ENCODE results near the gene HES7. TPM values are rescaled to one million over a fixed set of nuclear protein-coding genes. Genes with fewer than 3 reads are reported as not detected.
"Not testable (repeated sequence)": the region's sequence is repeated elsewhere in the genome, so short reads cannot be mapped to it uniquely, and the experiment has no call there.

HES7 gene
- 9.0 and 9.4 TPM in 2 replicates for total RNA-seq (2014; rRNA removed; shearing (Covaris generic))
- polyA plus RNA-seq (2014; cell fraction: nucleus; rRNA removed) = 13.3 and 23.4 TPM in 2 replicates

DNA sequence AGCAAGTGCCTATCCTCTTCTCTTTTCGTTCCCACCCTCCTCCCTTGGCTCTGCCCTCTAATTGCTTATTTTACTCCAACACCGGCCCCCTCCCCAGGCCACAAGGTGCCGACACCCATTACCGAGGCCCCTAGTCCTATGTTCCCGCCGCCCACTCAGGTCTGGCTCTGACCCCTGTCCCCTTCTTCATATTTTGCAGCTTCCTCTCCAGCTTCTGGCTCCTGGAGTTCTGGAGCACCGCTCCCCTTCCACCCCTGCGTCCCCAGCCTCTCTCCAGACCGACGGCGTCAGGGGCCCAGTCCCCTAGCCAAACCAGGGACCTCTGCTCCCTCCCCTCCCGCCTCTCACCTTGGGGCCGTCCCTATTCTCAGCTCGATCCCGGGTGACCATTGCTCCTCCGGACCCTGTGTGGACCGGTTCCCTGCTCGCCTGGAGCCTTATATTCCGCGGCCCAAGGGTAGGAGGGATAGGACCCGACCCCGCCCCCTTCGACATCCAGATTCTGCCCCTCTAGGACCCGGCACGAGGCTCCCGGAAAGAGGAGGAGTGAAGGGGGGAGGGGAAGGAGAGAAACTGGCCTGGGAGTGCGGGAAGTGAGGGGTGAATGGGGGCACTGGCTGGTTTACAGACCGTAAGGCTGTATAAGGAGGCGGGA is at the start of gene HES7:
HES7 (minus strand) TSS at position 412 of the 655 bp plus-strand sequence; CDS start at position 390, 22 bp downstream.
- peak; percentile 73 for DNase-seq (ENCODE audit: extremely low read depth, low read depth)

- peak; percentile 99 for DNase-seq (ENCODE audit: extremely low read depth, low read depth)
Observed at GRCh38 chr17:8173056-8173870, 49.4 kb upstream of the HES7 start.

DNA sequence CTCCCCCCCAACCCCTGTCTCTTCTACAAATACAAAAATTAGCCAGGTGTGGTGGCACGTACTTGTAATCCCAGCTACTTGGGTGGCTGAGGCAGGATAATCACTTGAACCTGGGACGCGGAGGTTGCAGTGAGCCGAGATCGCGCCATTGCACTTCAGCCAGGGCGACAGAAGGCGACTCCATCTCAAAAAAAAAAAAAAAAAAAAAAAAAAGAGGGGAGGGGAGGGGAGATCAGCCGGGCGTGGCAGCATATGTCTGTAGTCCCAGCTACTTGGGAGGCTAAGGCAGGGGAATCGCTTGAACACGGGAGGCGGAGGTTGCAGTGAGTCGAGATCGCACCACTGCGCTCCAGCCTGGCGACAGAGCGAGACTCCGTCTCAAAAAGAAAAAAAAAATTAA is 46.3 kb upstream of the HES7 start:
- not testable (repeated sequence) for DNase-seq (ENCODE audit: extremely low read depth, low read depth)

DNA sequence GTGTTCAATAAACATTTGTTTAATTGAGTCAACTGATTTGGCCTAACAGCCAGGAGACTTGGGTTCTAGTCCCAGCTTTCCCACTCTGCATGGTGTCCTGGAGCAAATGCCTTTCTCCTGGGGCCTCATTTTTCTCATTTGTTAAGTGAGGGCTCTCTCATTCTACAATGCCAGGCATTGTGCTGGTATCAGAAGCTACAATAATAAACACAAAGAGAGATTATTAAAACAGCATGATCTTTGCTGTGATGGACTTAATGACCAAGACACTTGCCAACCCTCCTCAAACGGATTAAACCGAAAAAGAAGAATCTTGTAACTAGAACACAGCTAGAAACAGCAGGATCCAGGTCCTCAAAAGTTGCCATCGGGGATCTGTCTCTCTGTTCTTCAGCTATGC is 43.6 kb upstream of the HES7 start:
- DNase-seq (ENCODE audit: extremely low read depth, low read depth) = no peak

DNA sequence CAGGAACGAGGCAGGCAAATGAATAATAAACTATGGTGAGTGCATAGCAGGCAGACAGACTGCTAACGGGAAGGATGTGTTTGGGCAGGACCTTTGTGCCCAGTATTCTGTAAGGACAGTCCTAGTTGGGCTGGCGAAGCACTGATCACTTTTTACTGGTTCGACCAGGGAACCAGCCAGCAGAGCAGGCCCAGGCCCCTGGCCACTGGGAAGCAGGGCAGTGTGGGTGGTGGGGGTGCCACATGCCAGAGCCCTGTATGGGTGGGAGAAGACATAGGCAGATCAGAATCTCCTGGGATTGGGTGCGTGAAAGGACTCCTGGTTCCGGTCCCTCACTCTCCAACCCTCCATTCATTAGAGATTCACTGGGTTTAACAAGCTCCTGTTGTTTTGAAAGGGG is 42.8 kb upstream of the HES7 start:
- no peak for DNase-seq (ENCODE audit: extremely low read depth, low read depth)

GRCh38 chr17:8164815-8165131 is 40.9 kb upstream of the HES7 start:
- DNase-seq (ENCODE audit: extremely low read depth, low read depth) = no peak

DNA sequence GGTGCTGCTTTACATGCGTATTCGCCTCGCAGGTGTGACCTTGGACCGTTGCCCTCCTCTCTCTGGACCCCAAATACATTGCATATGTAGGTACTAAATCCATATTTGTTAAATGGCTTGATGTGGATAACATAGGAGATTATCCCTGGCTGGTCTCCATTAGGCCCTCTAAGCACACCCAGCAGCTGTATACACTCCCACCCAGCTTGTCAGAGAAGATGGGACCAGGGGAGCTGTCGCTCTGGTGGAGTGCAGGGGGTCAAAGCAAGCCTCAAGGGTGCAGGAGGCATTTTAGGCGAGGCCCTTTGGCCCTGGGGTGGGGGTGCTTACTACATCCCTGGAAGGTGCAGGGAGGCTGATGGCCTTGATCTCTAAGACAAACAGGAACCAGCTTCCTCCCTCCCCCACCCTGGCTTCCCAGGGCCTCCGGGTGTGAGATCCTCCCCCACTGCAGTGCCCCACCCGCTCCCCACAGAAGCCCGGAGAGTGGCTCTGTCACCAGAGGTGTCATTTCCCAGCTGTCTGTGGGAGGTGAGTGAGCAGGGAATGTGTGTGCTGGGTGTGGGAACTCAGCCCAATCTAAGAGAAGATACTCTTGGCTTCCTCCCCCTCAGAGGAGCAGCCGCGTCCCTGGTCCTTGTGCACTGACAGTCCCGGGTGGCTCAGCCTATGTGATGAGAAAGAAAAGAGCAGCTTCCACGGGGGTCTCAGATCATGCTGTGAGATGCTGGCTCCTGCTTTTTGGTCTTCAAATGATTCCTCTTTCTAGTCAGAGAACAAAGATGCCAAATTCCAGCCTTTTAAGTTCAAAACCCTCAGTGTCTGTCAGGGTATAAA is 40.3 kb upstream of the HES7 start:
- no peak for DNase-seq (ENCODE audit: extremely low read depth, low read depth)

DNA sequence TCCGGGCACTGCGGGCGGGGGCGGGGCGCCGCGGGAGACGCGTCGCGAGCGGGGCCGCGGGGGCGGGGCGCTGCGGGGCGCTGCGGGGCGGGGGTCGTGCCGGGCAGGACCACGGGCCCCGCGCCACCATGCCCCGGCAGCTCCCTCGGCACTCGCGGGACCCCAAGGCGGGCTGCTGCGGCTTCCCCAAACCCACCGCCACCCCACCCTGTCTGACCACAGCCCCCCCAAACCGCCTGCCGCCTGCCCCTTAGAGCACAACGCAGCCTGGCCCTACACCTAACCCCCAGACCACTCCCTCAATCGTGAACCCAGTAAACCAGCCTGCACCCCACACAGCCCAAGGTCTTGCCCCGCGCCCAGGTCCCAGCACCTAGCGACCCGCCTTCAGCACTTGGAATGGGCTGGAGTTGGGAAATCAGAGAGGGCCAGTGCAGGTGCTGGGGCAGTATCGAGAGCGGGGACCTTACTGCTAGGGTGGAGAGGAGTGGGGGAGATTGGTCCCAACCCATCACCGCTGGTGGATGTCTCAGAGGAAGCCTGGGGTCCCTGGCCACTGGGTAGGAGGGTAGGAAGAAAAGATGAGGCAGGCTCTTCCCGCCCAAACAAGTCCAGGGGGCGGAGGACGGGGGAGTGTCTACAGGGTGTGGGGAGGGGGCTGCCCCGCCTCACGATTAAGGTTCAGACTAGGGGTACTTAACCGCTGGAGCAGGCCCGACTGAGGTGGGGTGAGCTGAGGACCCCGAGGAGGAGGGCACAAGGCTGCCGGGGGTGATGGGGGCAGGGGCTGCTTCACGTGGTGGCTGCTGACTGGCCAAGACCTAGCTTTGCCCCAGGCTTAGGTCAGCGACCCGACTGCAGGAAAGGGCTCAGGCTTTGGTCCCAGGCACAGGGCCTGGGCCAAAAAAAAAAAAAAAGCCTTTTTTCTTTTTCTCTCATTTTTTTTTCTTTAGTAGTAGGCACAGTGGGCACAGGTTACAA is 39.4 kb upstream of the HES7 start:
- DNase-seq (ENCODE audit: extremely low read depth, low read depth) = no peak

DNA sequence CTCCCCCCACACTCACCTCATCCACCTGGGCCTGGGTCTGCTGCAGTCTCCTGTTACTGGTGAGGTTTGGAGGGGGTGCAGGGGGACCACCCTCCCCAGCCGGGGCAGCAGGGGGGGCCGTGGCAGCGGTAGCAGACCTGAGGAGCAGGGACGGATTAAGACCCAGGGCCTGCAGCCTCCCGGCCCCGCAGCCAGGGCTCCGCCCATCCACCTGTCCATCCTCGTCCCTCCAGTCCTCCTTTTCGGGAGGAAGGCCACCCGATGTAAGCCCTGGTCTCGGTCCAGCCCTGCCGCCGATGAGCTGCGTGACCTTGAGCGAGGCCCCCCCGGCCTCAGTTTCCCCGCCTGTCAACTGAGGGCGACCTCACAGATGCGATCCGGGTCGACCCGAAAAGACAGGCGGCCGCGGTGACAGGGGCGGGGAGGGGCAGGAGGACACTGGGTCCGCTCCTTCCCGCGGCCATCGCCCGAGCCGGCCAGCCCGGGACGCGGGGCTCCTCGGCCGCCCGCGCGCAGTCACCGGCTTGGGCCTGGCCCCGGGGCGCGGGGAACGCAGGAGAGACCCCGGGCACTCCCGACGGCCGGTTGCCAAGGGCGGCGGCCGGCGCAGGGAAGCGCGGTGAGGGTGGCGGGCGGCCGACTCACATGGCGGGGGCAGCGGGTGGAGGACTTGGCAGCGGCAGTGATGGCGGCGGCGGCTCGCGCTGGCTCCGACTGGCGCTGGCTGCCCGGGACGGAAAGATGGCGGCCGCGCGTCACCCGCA is 38.5 kb upstream of the HES7 start, which contains the start of gene VAMP2:
VAMP2 (minus strand) TSS at position 716 of the 764 bp plus-strand sequence; CDS start at position 647, 69 bp downstream.
- peak; percentile 63 for DNase-seq (ENCODE audit: extremely low read depth, low read depth)

- DNase-seq (ENCODE audit: extremely low read depth, low read depth) = no peak
Observed at GRCh38 chr17:8161289-8162232, 37.7 kb upstream of the HES7 start.

GRCh38 chr17:8160741-8161221 is 36.9 kb upstream of the HES7 start:
- DNase-seq (ENCODE audit: extremely low read depth, low read depth) = no peak

DNA sequence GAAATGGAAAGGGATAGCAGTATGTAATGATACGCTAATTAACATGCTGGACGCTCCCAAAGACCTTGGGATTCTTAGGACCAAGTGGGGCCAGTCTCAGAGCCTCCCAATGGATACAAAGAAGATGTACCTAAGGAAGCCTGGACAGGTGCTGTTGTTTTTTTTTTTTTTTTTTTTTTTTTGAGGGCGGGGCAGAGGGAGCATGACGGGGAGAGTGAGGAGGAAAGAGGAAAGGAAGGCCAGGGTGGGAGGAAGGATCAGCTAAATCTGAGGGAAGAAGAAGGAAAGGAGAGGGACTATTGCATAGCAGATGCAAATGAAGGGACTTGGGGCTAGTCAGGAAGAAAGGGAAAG is 36.3 kb upstream of the HES7 start:
- DNase-seq (ENCODE audit: extremely low read depth, low read depth) = no peak

DNA sequence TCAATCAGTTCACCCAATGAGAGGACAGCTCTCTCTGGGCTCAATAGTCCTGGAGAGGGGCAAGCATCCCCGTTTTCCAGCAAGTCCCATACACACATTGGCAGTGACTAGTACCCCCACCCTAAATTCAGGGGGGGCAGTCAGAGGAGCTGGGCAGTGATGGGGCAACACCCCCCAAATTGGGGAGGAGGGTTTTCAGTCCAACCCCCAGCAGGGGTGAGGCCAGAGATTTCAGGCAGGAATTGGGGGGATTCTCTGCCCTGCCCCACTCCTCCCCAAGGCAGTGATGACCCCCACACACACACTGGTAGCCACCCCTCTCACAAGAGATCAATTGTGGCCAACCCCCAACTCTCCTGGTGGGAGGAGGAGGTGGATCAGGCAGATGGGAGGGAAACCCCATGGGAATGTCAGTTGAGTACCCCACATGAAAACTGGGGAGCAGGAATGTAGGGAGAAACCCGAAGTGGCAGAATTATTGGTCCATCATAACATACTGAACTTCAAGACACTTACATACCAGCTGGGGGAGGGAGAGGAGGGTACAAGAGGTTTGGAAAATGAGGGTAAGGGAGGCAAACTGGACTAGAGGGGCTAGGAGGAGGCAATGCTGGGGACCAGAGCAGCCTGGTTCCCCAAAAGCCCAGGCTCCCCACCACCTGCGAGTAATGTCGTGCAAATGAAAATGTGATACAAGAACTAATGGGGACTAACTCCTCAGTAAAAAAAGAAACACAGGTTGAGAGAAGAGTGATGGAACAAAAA is 35.7 kb upstream of the HES7 start:
- DNase-seq (ENCODE audit: extremely low read depth, low read depth) = no peak

- DNase-seq (ENCODE audit: extremely low read depth, low read depth) = no peak
Observed at GRCh38 chr17:8159032-8159400, 35.1 kb upstream of the HES7 start.

DNA sequence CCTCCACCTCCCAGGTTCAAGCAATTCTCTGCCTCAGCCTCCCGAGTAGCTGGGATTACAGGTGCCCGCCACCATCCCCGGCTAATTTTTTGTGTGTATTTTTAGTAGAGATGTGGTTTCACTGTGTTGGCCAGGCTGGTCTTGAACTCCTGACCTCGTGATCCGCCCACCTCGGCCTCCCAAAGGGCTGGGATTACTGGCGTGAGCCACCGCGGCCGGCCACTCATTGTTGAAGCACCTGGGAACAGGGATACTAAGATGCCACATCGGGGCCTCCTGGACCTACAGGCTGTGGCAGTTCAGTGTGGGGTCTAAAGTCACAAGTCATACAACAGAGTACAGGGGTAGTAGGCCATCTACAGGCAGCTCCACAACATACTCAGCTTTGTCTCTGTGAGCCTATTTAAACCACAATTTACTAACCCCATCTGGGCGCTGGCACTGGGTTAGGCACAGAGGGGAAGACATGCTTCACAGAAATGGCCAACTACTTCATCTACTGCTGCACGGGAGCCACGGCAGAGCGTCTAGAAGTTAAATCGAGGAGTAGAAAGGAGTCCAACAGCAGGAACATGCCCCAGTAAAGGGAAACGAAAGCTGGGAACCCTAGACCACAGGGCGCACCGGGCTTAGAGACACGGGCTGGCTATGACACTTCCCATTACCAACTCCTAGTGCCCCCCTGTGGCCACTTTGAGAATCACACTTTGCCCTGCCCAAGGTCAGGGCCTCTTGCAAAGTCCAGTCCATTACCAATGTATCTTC is 34.5 kb upstream of the HES7 start:
- peak; percentile 88 for DNase-seq (ENCODE audit: extremely low read depth, low read depth)

DNA sequence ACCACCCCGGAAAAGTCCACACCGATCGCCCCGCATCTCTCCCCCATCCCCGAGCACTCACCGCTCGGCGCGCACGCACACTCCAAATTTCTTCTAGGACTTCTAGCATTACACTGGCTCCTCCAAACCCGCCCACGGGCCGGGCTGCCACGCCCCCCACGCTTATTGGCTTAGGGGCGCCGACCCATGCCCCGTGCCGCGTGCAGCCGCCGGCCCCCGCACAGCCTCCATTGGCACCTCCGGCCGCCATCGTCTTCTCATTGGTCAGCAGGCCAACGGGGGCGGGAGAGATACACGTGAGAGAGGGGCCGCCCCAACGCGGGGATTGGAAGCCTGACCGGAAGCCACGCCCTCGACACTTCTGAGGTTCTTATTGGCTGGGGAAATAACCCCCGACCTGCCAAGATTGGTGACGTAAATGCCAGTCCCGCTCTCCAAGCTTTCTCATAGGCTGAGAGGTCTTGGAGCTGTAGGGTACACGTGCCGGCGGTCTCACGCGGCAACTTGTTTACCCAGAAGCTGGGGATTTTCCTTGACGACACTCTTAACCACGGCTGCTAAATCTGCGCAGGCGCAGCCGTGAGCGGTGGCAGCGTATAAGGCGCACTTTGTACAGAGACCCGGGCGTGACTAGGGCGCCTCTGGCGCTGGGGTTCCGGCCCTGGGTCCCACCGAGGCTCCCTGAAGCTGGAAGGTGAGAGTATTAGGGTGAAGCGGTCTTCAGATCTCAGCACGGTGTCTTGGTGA is 32.5 kb upstream of the HES7 start:
- DNase-seq (ENCODE audit: extremely low read depth, low read depth) = peak; percentile 100

Data from NCI-H460 (cell line).